Measurements from ENCODE around the gene TMEM130.
A peak's percentile ranks its signal among the peaks of the same experiment; 100 is the strongest.
"Not testable (repeated sequence)": the region's sequence is repeated elsewhere in the genome, so short reads cannot be mapped to it uniquely, and the experiment has no call there.

The TMEM130 gene

GRCh38 chr7:98852826-98853225 is 17.0 kb downstream of the TMEM130 start:
- TF ChIP-seq CTCF (IDR thresholded peaks at IDR 0.05; ENCODE audit: insufficient read depth, missing control alignments) = no peak
- FAIRE-seq = no peak

GRCh38 chr7:98848918-98849317 is 20.9 kb downstream of the TMEM130 start:
- DNase-seq (ENCODE audit: insufficient read length, low spot score) (no peak), FAIRE-seq (no peak)
- no peak for TF ChIP-seq CTCF (IDR thresholded peaks at IDR 0.05; ENCODE audit: insufficient read depth, missing control alignments)

More at GRCh38 chr7:98852826-98853225, 17.0 kb downstream of the TMEM130 start:
- DNase-seq (ENCODE audit: insufficient read length, low spot score) = no peak

GRCh38 chr7:98842552-98842951 is 27.3 kb downstream of the TMEM130 start:
- FAIRE-seq = not testable (repeated sequence)

GRCh38 chr7:98841179-98841997 is 28.4 kb downstream of the TMEM130 start:
- TF ChIP-seq CTCF (IDR thresholded peaks at IDR 0.05; ENCODE audit: insufficient read depth, missing control alignments) = peak; percentile 89
- DNase-seq (ENCODE audit: insufficient read length, low spot score) (peak; percentile 73), FAIRE-seq (no peak)

More at GRCh38 chr7:98842552-98842951, 27.3 kb downstream of the TMEM130 start:
- not testable (repeated sequence) for DNase-seq (ENCODE audit: insufficient read length, low spot score)

GRCh38 chr7:98840722-98841121 is 29.1 kb downstream of the TMEM130 start:
- DNase-seq (ENCODE audit: insufficient read length, low spot score) (no peak), FAIRE-seq (no peak)
- no peak for TF ChIP-seq CTCF (IDR thresholded peaks at IDR 0.05; ENCODE audit: insufficient read depth, missing control alignments)

GRCh38 chr7:98840096-98840495 is 29.7 kb downstream of the TMEM130 start:
- FAIRE-seq = no peak
- TF ChIP-seq CTCF (IDR thresholded peaks at IDR 0.05; ENCODE audit: insufficient read depth, missing control alignments) = no peak
- DNase-seq (ENCODE audit: insufficient read length, low spot score) = no peak

- TF ChIP-seq CTCF (IDR thresholded peaks at IDR 0.05; ENCODE audit: insufficient read depth, missing control alignments) = no peak
- FAIRE-seq (no peak), DNase-seq (ENCODE audit: insufficient read length, low spot score) (no peak)
Observed at GRCh38 chr7:98837630-98837972, 32.2 kb downstream of the TMEM130 start.
